Right renal pelvis (tissue), 4 donors: ENCODE data around the gene B3GAT2. TPM values are rescaled to one million over a fixed set of nuclear protein-coding genes. Genes with fewer than 3 reads are reported as not detected.

ENCODE experiments used
- DNase-seq, 4 donors: peaks; one replicate each; pipeline ENCODE4 v3.0.0-alpha.2; 2013; ENCODE audit warnings: low read depth in 4 of 4, low spot score in 3 of 4, missing footprints in 1 of 4
- polyA plus RNA-seq, 4 donors: library from polyadenylated mRNA; unstranded; fragments of 120-200 nt; gene quantifications; one replicate each; pipeline ENCODE4 v1.2.1, GENCODE V29; 2013; ENCODE audit not compliant: insufficient read length in 4 of 4

The B3GAT2 gene
- polyA plus RNA-seq, 4 donors, result 1.1 to 1.7 (median 1.6) TPM

- DNase-seq, result no peak
Observed at GRCh38 chr6:70846207-70846835, 110.5 kb downstream of the B3GAT2 start.

GRCh38 chr6:70844301-70844700, 112.6 kb downstream of the B3GAT2 start:
- no peak for DNase-seq

GRCh38 chr6:70843328-70843918, 113.4 kb downstream of the B3GAT2 start:
- DNase-seq, result no peak

GRCh38 chr6:70842541-70842940, 114.3 kb downstream of the B3GAT2 start:
- no peak for DNase-seq

- DNase-seq, result no peak
Observed at GRCh38 chr6:70841112-70841511, 115.7 kb downstream of the B3GAT2 start.

- no peak for DNase-seq
Observed at GRCh38 chr6:70839286-70840266, 117.3 kb downstream of the B3GAT2 start.

- DNase-seq, result no peak
Observed at GRCh38 chr6:70838907-70839285, 118.0 kb downstream of the B3GAT2 start.

GRCh38 chr6:70834520-70834919, 122.3 kb downstream of the B3GAT2 start:
- no peak for DNase-seq

- no peak for DNase-seq
Observed at GRCh38 chr6:70831427-70831826, 125.4 kb downstream of the B3GAT2 start.

GRCh38 chr6:70823651-70824050, 133.2 kb downstream of the B3GAT2 start:
- no peak for DNase-seq

GRCh38 chr6:70821751-70822150, 135.1 kb downstream of the B3GAT2 start:
- no peak for DNase-seq

GRCh38 chr6:70820778-70821177, 136.1 kb downstream of the B3GAT2 start:
- no peak for DNase-seq

- no peak for DNase-seq
Observed at GRCh38 chr6:70819646-70820045, 137.2 kb downstream of the B3GAT2 start.

- DNase-seq, result no peak
Observed at GRCh38 chr6:70813885-70814284, 143.0 kb downstream of the B3GAT2 start.

GRCh38 chr6:70811788-70812187, 145.1 kb downstream of the B3GAT2 start:
- no peak for DNase-seq
